Measurements from ENCODE around the gene LTBP4.

Gene LTBP4

GRCh38 chr19:40616178-40616577, 15.0 kb downstream of the LTBP4 start:
- CTCF ChIA-PET = interaction anchor here (0.6 to 3.1 kb wide), 9 partner anchors 10 to 1178 kb away, joined by 3 to 42 read pairs (median 4); partner anchors contain the start of gene LTBP4
- Histone ChIP-seq H3K9me3 (ENCODE audit: control insufficient read depth, insufficient read depth, low read depth, low read length) (no peaks in the 10 kb centered on the region), H3K4me3 (ENCODE audit: low read depth, low read length) (no peak overlapping the region), H3K4me1 (ENCODE audit: control insufficient read depth, insufficient read depth, low read length) (peaks cover 9% of the 10 kb centered on the region), H3K27ac (ENCODE audit: extremely low read depth, low read depth, low read length) (no peak overlapping the region), H3K36me3 (ENCODE audit: control insufficient read depth in 2 of 2, insufficient read depth in 1 of 2, low read length in 2 of 2) (peaks cover 13 to 15% of the 10 kb centered on the region in 2 experiments; a peak in 2 of 3 replicates)
- TF ChIP-seq ZNF121 (tag by site-specific recombination; IDR thresholded peaks at IDR 0.05) = 0 out of 2 replicates have a peak, but pooled peaks have one; percentile 46
- 0 out of 2 replicates have a peak, but pooled peaks have one; percentile 40 for TF ChIP-seq BCL11B (tag by site-specific recombination; IDR thresholded peaks at IDR 0.05; ENCODE audit: low read depth)
- 0 out of 2 replicates have a peak, but pooled peaks have one; percentile 77 for TF ChIP-seq ZNF362 (tag by site-specific recombination; IDR thresholded peaks at IDR 0.05)
- no peak for TF ChIP-seq ZSCAN4 (tag by site-specific recombination; IDR thresholded peaks at IDR 0.05)
- POLR2A ChIA-PET = interaction anchor here (1.0 kb wide), 2 partner anchors 25 to 268 kb away, joined by 3 to 7 read pairs; partner anchors contain the start of genes C19orf47 and PLD3

- POLR2A ChIA-PET = interaction anchor here (0.7 to 1.0 kb wide), 2 partner anchors 9 to 269 kb away, joined by 3 read pairs; partner anchors contain the start of genes C19orf47 and PLD3
- Histone ChIP-seq H3K9me3 (ENCODE audit: control insufficient read depth, insufficient read depth, low read depth, low read length) (no peaks in the 10 kb centered on the region), H3K4me1 (ENCODE audit: control insufficient read depth, insufficient read depth, low read length) (peaks cover 9% of the 10 kb centered on the region), H3K27ac (ENCODE audit: extremely low read depth, low read depth, low read length) (no peak overlapping the region), H3K36me3 (ENCODE audit: control insufficient read depth in 2 of 2, insufficient read depth in 1 of 2, low read length in 2 of 2) (peaks cover 17 to 18% of the 10 kb centered on the region in 2 experiments; a peak in 2 of 3 replicates), H3K4me3 (ENCODE audit: low read depth, low read length) (no peak overlapping the region)
- TF ChIP-seq HIC1 (tag by site-specific recombination; IDR thresholded peaks at IDR 0.05) = peak; percentile 59
- no peak for TF ChIP-seq ZNF239 (tag by site-specific recombination; IDR thresholded peaks at IDR 0.05)
- CTCF ChIA-PET = interaction anchor here (0.6 to 3.1 kb wide), 8 partner anchors 11 to 1178 kb away, joined by 3 to 42 read pairs (median 4); partner anchors contain the start of gene LTBP4
Measured at GRCh38 chr19:40616941-40617340, 15.8 kb downstream of the LTBP4 start.

- H3K36me3 ChIP-seq (ENCODE audit: control insufficient read depth in 2 of 2, insufficient read depth in 1 of 2, low read length in 2 of 2) = peaks cover 18% of the 10 kb centered on the region in 2 experiments; a peak in 2 of 3 replicates
- no peak overlapping the region for H3K27ac ChIP-seq (ENCODE audit: extremely low read depth, low read depth, low read length)
- peaks cover 10% of the 10 kb centered on the region for H3K4me1 ChIP-seq (ENCODE audit: control insufficient read depth, insufficient read depth, low read length)
- H3K9me3 ChIP-seq (ENCODE audit: control insufficient read depth, insufficient read depth, low read depth, low read length) = no peaks in the 10 kb centered on the region
- ChIA-PET POLR2A (interaction anchor here (0.9 kb wide), 1 partner anchor 252 kb away, joined by 6 read pairs; no protein-coding TSS in a partner anchor), CTCF (interaction anchor here (0.8 to 11.0 kb wide), 3 partner anchors 16 to 314 kb away, joined by 5 to 236 read pairs (median 158); partner anchors contain the start of gene LTBP4)
- H3K4me3 ChIP-seq (ENCODE audit: low read depth, low read length) = no peak overlapping the region
- no peak for TF ChIP-seq ZNF157 (tag by site-specific recombination; IDR thresholded peaks at IDR 0.05)
- TF ChIP-seq AEBP2 (tag by site-specific recombination; IDR thresholded peaks at IDR 0.05; ENCODE audit: borderline replicate concordance) = no peak
- TF ChIP-seq ZBTB21 (tag by site-specific recombination; IDR thresholded peaks at IDR 0.05) = no peak
- no peak for TF ChIP-seq ZNF404 (tag by site-specific recombination; IDR thresholded peaks at IDR 0.05)
- TF ChIP-seq KLF7 (tag by site-specific recombination; IDR thresholded peaks at IDR 0.05; ENCODE audit: borderline replicate concordance) = 0 out of 2 replicates have a peak, but pooled peaks have one; percentile 23
- TF ChIP-seq ZNF394 (tag by site-specific recombination; IDR thresholded peaks at IDR 0.05; ENCODE audit: borderline replicate concordance) = no peak
- TF ChIP-seq ZNF558 (tag by site-specific recombination; IDR thresholded peaks at IDR 0.05) = no peak
- no peak for TF ChIP-seq ZNF704 (tag by site-specific recombination; IDR thresholded peaks at IDR 0.05)
- TF ChIP-seq ZNF121 (tag by site-specific recombination; IDR thresholded peaks at IDR 0.05) = peak; percentile 95
- TF ChIP-seq ZNF843 (tag by site-specific recombination; IDR thresholded peaks at IDR 0.05) = no peak
- no peak for TF ChIP-seq ZNF654 (tag by site-specific recombination; IDR thresholded peaks at IDR 0.05; ENCODE audit: low read depth)
- no peak for TF ChIP-seq HOXC10 (CRISPR knock-in tag; IDR thresholded peaks at IDR 0.05)
- TF ChIP-seq KLF10 (tag by site-specific recombination; IDR thresholded peaks at IDR 0.05) = no peak
- TF ChIP-seq SP3 (tag by site-specific recombination; IDR thresholded peaks at IDR 0.05) = no peak
- no peak for TF ChIP-seq ZBTB26 (tag by site-specific recombination; optimal IDR thresholded peaks at IDR 0.05)
Measured at GRCh38 chr19:40617961-40618360, 16.8 kb downstream of the LTBP4 start.
